Stimulated activated CD4-positive, alpha-beta T cell treated with anti-CD3 and anti-CD28 coated beads, TNF-alpha, amount 100 ng/mL, for 1 hour (primary cell): Measurements from ENCODE around the gene NPHS1.
"Not testable (repeated sequence)": the region's sequence is repeated elsewhere in the genome, so short reads cannot be mapped to it uniquely, and the experiment has no call there.

Experiments used
- DNase-seq, 3 donors: peaks; one replicate each; pipeline ENCODE4 v3.0.0-alpha.2; 2020; ENCODE audit warnings: low read depth in 3 of 3, low spot score in 1 of 3

The NPHS1 gene

GRCh38 chr19:35852029-35852780 is at the start of gene NPHS1:
NPHS1 (minus strand) TSS chr19:35852504; CDS start chr19:35851837, 667 bp downstream.
- no peak for DNase-seq

GRCh38 chr19:35901055-35901644 is 48.8 kb upstream of the NPHS1 start:
- DNase-seq, result no peak

GRCh38 chr19:35899547-35900214 is 47.4 kb upstream of the NPHS1 start:
- DNase-seq, result peak; percentile 73 to 81 (median 79)

GRCh38 chr19:35898499-35898809 is 46.1 kb upstream of the NPHS1 start:
- DNase-seq, result no peak

GRCh38 chr19:35897706-35898451 is 45.6 kb upstream of the NPHS1 start:
- DNase-seq, result no peak

- no peak for DNase-seq
Observed at GRCh38 chr19:35896643-35897040, 44.3 kb upstream of the NPHS1 start.

- no peak for DNase-seq
Observed at GRCh38 chr19:35895911-35896642, 43.8 kb upstream of the NPHS1 start.

GRCh38 chr19:35894342-35894741 is 42.0 kb upstream of the NPHS1 start:
- DNase-seq, result no peak

- not testable (repeated sequence) for DNase-seq
Observed at GRCh38 chr19:35891819-35892218, 39.5 kb upstream of the NPHS1 start.

GRCh38 chr19:35890113-35890650 is 37.9 kb upstream of the NPHS1 start:
- DNase-seq, result no peak

GRCh38 chr19:35889370-35890112 is 37.2 kb upstream of the NPHS1 start:
- DNase-seq, result no peak

GRCh38 chr19:35888398-35888797 is 36.1 kb upstream of the NPHS1 start:
- no peak for DNase-seq

- no peak for DNase-seq
Observed at GRCh38 chr19:35887197-35887596, 34.9 kb upstream of the NPHS1 start.

GRCh38 chr19:35885904-35886303 is 33.6 kb upstream of the NPHS1 start:
- DNase-seq, result no peak

GRCh38 chr19:35885225-35885738 is 33.0 kb upstream of the NPHS1 start:
- no peak for DNase-seq

- DNase-seq, result no peak
Observed at GRCh38 chr19:35883882-35884281, 31.6 kb upstream of the NPHS1 start.

- no peak for DNase-seq
Observed at GRCh38 chr19:35882114-35882832, 30.0 kb upstream of the NPHS1 start.

GRCh38 chr19:35879770-35880317 is 27.5 kb upstream of the NPHS1 start:
- peak in 1 of 3 donors; percentile 61 for DNase-seq

- DNase-seq, result no peak
Observed at GRCh38 chr19:35879068-35879467, 26.8 kb upstream of the NPHS1 start.
